GM19099 (cell line): Measurements from ENCODE around the gene ADAMTS8.

Experiments
- POLR2A ChIP-seq: IDR thresholded peaks from 3 replicates; pipeline ENCODE4 v1.6.1; 2011; ENCODE audit warnings: low read depth; ENCODE audit not compliant: insufficient read length; ENCODE audit errors: extremely low read depth

The ADAMTS8 gene

GRCh38 chr11:130449996-130450769 is 21.8 kb upstream of the ADAMTS8 start:
- TF ChIP-seq POLR2A, result no peak

- no peak for TF ChIP-seq POLR2A
Measured at GRCh38 chr11:130449310-130449990, 21.0 kb upstream of the ADAMTS8 start.

DNA sequence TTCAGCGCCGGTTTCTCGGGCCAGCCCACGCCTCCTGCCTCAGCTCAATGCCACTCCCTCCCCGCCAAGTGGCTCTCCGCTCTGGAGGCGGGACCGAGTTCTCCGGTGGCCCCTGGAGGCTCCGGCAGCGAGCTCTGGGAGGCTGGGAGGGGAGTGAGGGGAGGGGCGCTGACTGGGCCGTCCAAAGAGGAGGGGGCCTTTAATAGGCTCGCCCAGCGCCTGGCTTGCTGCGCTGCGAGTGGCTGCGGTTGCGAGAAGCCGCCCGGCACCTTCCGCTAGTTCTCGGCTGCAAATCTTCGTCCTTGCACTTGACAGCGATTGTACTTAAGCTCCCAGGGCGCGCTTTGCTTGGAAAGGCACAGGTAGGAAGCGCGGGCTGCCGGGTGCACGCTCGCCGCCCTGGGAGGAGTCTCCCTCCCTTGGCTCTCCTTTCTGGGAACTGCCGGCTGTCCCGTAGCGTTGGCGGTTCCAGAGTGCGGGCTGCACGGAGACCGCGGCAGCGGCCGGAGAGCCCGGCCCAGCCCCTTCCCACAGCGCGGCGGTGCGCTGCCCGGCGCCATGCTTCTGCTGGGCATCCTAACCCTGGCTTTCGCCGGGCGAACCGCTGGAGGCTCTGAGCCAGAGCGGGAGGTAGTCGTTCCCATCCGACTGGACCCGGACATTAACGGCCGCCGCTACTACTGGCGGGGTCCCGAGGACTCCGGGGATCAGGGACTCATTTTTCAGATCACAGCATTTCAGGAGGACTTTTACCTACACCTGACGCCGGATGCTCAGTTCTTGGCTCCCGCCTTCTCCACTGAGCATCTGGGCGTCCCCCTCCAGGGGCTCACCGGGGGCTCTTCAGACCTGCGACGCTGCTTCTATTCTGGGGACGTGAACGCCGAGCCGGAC is 20.3 kb upstream of the ADAMTS8 start, which contains the start of gene ADAMTS15:
ADAMTS15 (plus strand) TSS at position 230 of the 894 bp plus-strand sequence; CDS start at position 559, 329 bp downstream.
- TF ChIP-seq POLR2A, result no peak

DNA sequence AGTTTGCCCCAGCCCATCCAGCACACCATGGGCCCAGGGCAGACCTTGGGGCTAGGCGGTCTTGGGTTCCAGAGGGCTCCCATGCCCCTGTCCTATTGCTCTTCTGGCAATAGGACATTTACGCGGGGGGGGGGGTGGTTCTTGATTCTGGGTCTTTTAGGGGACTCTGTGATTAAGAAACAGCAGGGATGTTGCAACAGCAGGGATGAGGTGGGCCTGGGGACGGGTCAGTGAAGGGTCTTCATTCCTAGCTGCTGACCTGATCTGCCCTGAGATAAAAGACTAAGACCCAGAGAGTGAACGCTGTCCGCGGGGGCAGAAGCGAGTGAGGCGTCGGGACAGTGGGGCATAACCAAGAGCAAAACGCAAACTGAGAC is 19.6 kb upstream of the ADAMTS8 start:
- TF ChIP-seq POLR2A, result no peak

DNA sequence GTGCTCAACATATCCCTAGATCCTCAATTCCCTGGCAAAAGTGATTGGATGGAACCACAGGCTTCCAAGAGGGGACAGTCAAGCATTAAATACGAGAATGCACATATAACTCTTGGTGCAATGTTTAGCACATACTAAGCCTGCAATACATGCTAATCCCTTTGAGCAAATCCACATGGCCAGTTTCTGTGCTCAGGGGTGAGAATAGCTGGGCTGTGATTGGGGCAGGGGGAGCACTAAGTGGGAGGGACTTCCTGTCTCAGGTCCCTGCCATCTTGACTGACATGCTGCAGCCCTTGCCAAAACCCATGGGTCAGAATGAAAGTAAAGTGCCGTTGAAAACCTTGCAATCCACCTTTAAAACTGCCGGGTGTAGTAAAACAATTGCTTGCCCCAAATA is 17.4 kb upstream of the ADAMTS8 start:
- no peak for TF ChIP-seq POLR2A

DNA sequence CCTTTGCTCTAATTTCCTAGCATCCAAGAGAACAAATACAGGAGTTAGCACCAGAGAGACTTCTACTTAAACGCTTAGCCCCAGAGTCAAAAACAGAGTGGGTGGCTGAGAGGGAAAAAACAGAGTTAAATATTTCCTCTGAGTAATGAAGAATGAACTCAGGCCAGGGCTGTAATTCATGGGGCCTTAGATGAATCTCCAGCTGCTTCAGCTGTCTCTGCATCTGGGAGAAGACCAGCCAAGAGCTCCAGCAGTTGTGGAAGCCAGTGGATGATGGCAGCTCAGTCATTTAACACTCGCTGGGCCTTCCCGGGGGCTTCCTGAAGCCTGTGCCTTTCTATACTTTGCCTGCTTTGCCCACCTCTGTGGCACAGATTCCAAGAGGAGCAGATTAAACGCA is 14.3 kb upstream of the ADAMTS8 start:
- no peak for TF ChIP-seq POLR2A

GRCh38 chr11:130441719-130442118 is 13.3 kb upstream of the ADAMTS8 start:
- TF ChIP-seq POLR2A, result no peak

DNA sequence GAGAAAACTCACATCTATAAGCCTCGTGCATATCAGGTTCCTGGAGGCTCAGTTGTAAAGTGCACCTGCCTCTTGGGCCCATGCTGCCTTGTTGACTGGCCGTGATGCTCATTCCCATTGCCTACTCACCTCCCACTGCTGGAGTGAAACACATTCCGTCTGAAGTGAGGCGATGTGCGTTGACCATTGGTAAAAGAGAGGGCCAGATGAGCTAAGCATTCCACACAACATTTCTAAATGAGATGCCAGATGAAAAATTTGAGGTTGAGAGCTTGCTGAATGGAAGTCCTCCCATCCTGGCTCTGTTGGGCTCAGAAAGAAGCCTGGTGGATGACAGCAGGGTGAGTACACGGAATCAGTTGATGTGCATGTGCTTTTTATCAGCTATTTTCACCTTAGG is 11.5 kb upstream of the ADAMTS8 start:
- no peak for TF ChIP-seq POLR2A

DNA sequence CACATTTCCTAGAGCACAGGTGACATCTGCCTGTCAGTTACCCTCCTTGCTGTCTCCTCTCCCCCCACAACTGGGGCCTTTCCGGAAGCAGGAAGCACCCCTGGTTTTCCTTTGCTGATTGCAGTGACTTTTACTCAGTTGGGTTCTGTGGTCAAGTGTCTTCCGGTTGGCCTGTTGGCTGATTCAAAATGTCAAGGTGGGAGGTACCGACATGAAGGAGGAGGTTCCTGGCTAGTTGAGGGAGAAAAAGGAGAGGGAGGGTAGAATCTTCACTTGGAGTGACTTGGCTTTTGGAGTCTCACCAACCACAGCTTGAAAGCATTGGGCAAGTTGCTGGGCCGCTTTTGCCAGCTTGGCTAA is 10.7 kb upstream of the ADAMTS8 start:
- no peak for TF ChIP-seq POLR2A

- TF ChIP-seq POLR2A, result no peak
Measured at GRCh38 chr11:130437848-130438247, 9.4 kb upstream of the ADAMTS8 start.

- TF ChIP-seq POLR2A, result no peak
Measured at GRCh38 chr11:130436171-130436570, 7.8 kb upstream of the ADAMTS8 start.

- TF ChIP-seq POLR2A, result no peak
Measured at GRCh38 chr11:130435671-130436070, 7.3 kb upstream of the ADAMTS8 start.

- TF ChIP-seq POLR2A, result no peak
Measured at GRCh38 chr11:130434521-130435223, 6.3 kb upstream of the ADAMTS8 start.

GRCh38 chr11:130433357-130433756 is 4.9 kb upstream of the ADAMTS8 start:
- TF ChIP-seq POLR2A, result no peak

DNA sequence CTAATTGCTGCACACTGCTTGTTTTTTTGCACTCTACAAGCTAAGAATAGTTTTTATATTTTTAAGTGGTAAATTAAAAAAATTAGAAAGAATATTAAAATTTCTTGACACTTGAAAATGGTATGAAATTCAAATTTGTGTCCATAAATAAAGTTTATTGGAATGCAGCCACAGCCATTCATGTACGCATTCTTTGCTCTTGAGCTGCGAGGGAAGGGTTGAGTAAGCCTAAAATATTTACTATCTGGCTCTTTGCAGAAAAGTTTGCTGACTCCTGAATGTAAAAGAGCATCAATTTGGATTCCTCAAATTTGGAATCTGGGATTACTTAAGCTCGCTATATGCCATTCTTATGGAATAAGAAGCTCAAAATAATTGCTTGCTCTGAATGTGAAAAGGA is 3.4 kb upstream of the ADAMTS8 start:
- TF ChIP-seq POLR2A, result no peak

DNA sequence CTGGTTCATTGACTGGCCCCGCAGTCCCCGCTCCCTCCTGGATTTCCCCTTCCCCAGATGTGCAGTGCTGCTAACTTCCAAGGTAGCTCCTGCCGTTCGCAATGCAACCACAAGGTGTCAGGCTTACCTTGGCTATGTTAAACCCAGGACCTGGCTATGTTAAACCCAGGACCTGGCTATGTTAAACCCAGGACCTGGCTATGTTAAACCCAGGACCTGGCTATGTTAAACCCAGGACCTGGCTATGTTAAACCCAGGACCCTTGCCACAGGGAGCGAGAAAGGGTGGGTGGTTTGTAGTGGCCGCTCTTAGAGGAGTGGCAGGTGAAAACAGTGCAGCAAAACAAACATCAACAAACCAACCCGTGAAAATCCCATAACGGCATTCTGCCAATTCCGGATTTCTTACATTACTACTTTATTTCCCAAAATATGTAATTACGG is 2.9 kb upstream of the ADAMTS8 start:
- no peak for TF ChIP-seq POLR2A

- TF ChIP-seq POLR2A, result no peak
Measured at GRCh38 chr11:130429983-130430382, 1.6 kb upstream of the ADAMTS8 start.
